H1 (cell line): ENCODE results near the gene DAPK2. TPM values are rescaled to one million over a fixed set of nuclear protein-coding genes. Genes with fewer than 3 reads are reported as not detected.

Source experiments
- CTCF ChIA-PET: fragments of 300-600 bp; sonication (Branson Sonifier 250); formaldehyde crosslinking; loops from one replicate; lab custom pipeline; 2021; ENCODE audit not compliant: partially characterized antibody; lab: Charles Lee
- POLR2A ChIA-PET: fragments of 300-600 bp; sonication (Branson Sonifier 250); formaldehyde crosslinking; loops from one replicate; lab custom pipeline; 2021; ENCODE audit warnings: inconsistent platforms; ENCODE audit not compliant: partially characterized antibody; lab: Charles Lee
- DNase-seq, 2 experiments: peaks; one replicate each; pipeline versions ENCODE4 v3.0.0 to v3.0.0-alpha.2; 2010 to 2022; ENCODE audit warnings: low spot score in 2 of 2, low read depth in 1 of 2, mixed read lengths in 1 of 2
- FAIRE-seq: peaks from 2 replicates; lab custom pipeline; 2011; peaks lifted over from hg19 to GRCh38; lab: Jason Lieb, UNC
- H2AFZ ChIP-seq: 2 replicates; pipeline ENCODE4 v1.8.1; 2012; ENCODE audit warnings: low read length, inconsistent platforms
- H2AK5ac ChIP-seq: 2 replicates; pipeline ENCODE4 v1.6.1; 2013; ENCODE audit warnings: low read depth, low read length
- H2BK120ac ChIP-seq: replicated peaks from 2 replicates; pipeline ENCODE3; 2013; ENCODE audit warnings: low read depth, low read length, inconsistent platforms
- H2BK12ac ChIP-seq: 2 replicates; pipeline ENCODE4 v1.6.1; 2013; ENCODE audit warnings: low read depth, low read length
- H2BK15ac ChIP-seq: 2 replicates; pipeline ENCODE4 v1.6.1; 2013; ENCODE audit warnings: low read length
- H2BK20ac ChIP-seq: 2 replicates; pipeline ENCODE4 v1.6.1; 2013; ENCODE audit warnings: low read length
- H2BK5ac ChIP-seq: 2 replicates; pipeline ENCODE4 v1.6.1; 2013; ENCODE audit warnings: low read depth, low read length
- H3K14ac ChIP-seq: 2 replicates; pipeline ENCODE4 v1.6.1; 2013; ENCODE audit warnings: inconsistent platforms; ENCODE audit not compliant: insufficient read length
- H3K18ac ChIP-seq: 2 replicates; pipeline ENCODE4 v1.6.1; 2013; ENCODE audit warnings: low read length; ENCODE audit errors: extremely low read depth
- H3K23ac ChIP-seq: 2 replicates; pipeline ENCODE4 v1.6.1; 2013; ENCODE audit warnings: inconsistent platforms; ENCODE audit not compliant: insufficient read length
- H3K23me2 ChIP-seq: 2 replicates; pipeline ENCODE4 v1.6.1; 2013; ENCODE audit warnings: low read depth, low read length
- H3K27ac ChIP-seq: 2 replicates; pipeline ENCODE4 v1.6.1; 2011; ENCODE audit warnings: low read depth, low read length, inconsistent platforms
- H3K27me3 ChIP-seq, 4 experiments: replicated peaks in 1 of 4; 1 replicate in 1 of 4; 2 replicates in 3 of 4; pipeline versions ENCODE4 v1.6.1 to v1.8.1; 2011 to 2013; ENCODE audit warnings: low read length in 3 of 4, mild to moderate bottlenecking in 3 of 4, inconsistent platforms in 2 of 4, mixed read lengths in 2 of 4, moderate library complexity in 1 of 4; ENCODE audit not compliant: control insufficient read depth in 3 of 4, insufficient read depth in 3 of 4; ENCODE audit errors: extremely low read depth in 1 of 4
- H3K36me3 ChIP-seq, 4 experiments: 2 replicates each; pipeline versions ENCODE4 v1.6.1 to v1.8.1; 2011 to 2013; ENCODE audit warnings: mild to moderate bottlenecking in 4 of 4, low read length in 3 of 4, moderate library complexity in 2 of 4, control low read depth in 1 of 4, inconsistent platforms in 1 of 4; ENCODE audit not compliant: insufficient read depth in 4 of 4, control insufficient read depth in 2 of 4
- H3K4ac ChIP-seq: replicated peaks from 2 replicates; pipeline ENCODE3; 2013; ENCODE audit warnings: low read length, low read depth, mixed read lengths, inconsistent platforms; ENCODE audit not compliant: insufficient read length
- H3K4me1 ChIP-seq, 4 experiments: replicated peaks in 1 of 4; 1 replicate in 1 of 4; 2 replicates in 3 of 4; pipeline versions ENCODE4 v1.6.1 to v1.8.1; 2011 to 2013; ENCODE audit warnings: low read length in 3 of 4, inconsistent platforms in 2 of 4, mixed read lengths in 1 of 4; ENCODE audit not compliant: insufficient read depth in 4 of 4, control insufficient read depth in 3 of 4
- H3K4me2 ChIP-seq, 2 experiments: 2 replicates each; pipeline versions ENCODE4 v1.6.1 to v1.8.1; 2011 to 2013; ENCODE audit warnings: low read depth in 2 of 2, low read length in 2 of 2, control low read depth in 1 of 2, inconsistent platforms in 1 of 2, mild to moderate bottlenecking in 1 of 2; ENCODE audit not compliant: insufficient read depth in 1 of 2
- H3K4me3 ChIP-seq, 4 experiments: fragments of 200-600, 300-600 bp in 1 of 4; sonication (generic), shearing (Covaris generic), sonication (Bioruptor Twin) in 1 of 4; 2 replicates each; pipeline versions ENCODE4 v1.5.1 to v1.8.1; 2011 to 2016; ENCODE audit warnings: low read length in 4 of 4, low read depth in 3 of 4, control low read depth in 2 of 4, inconsistent platforms in 2 of 4, mild to moderate bottlenecking in 2 of 4, mixed read lengths in 1 of 4, moderate library complexity in 1 of 4; ENCODE audit not compliant: insufficient read depth in 2 of 4; ENCODE audit errors: extremely low read depth in 1 of 4
- H3K56ac ChIP-seq: replicated peaks from 2 replicates; pipeline ENCODE3; 2013; ENCODE audit warnings: low read depth, mild to moderate bottlenecking, mixed read lengths, low read length, inconsistent platforms; ENCODE audit not compliant: insufficient read length
- H3K79me1 ChIP-seq: 2 replicates; pipeline ENCODE4 v1.6.1; 2013; ENCODE audit warnings: low read depth, low read length, control low read depth
- H3K79me2 ChIP-seq, 2 experiments: 2 replicates each; pipeline versions ENCODE4 v1.6.1 to v1.8.1; 2012 to 2013; ENCODE audit warnings: low read length in 2 of 2, mild to moderate bottlenecking in 2 of 2, inconsistent platforms in 1 of 2; ENCODE audit not compliant: insufficient read depth in 2 of 2, control insufficient read depth in 1 of 2
- H3K9ac ChIP-seq, 4 experiments: replicated peaks in 1 of 4; 1 replicate in 1 of 4; 2 replicates in 3 of 4; pipeline versions ENCODE4 v1.6.1 to v1.8.1; 2011 to 2013; ENCODE audit warnings: low read depth in 3 of 4, low read length in 3 of 4, control low read depth in 2 of 4, mild to moderate bottlenecking in 2 of 4, moderate library complexity in 2 of 4, inconsistent platforms in 1 of 4; ENCODE audit errors: extremely low read depth in 1 of 4
- H3K9me3 ChIP-seq, 2 experiments: 2 replicates each; pipeline versions ENCODE4 v1.6.1 to v1.8.1; 2012 to 2013; ENCODE audit warnings: mild to moderate bottlenecking in 2 of 2, moderate library complexity in 2 of 2, control low read depth in 1 of 2, inconsistent platforms in 1 of 2, low read depth in 1 of 2, low read length in 1 of 2, mixed read lengths in 1 of 2; ENCODE audit not compliant: insufficient read depth in 2 of 2
- H4K20me1 ChIP-seq, 2 experiments: replicated peaks in 1 of 2; 2 replicates each; pipeline versions ENCODE3 to v1.8.1; 2011 to 2013; ENCODE audit warnings: inconsistent platforms in 2 of 2, low read length in 2 of 2, mild to moderate bottlenecking in 1 of 2; ENCODE audit not compliant: insufficient read depth in 2 of 2, control insufficient read depth in 1 of 2
- H4K5ac ChIP-seq: 2 replicates; pipeline ENCODE4 v1.6.1; 2013; ENCODE audit warnings: low read length, low read depth, mixed read lengths, inconsistent platforms; ENCODE audit not compliant: insufficient read length
- H4K8ac ChIP-seq: 2 replicates; pipeline ENCODE4 v1.8.0; 2013; ENCODE audit warnings: mild to moderate bottlenecking, moderate library complexity, low read length, inconsistent platforms; ENCODE audit not compliant: insufficient read depth; ENCODE audit errors: extremely low read depth
- H4K91ac ChIP-seq: replicated peaks from 2 replicates; pipeline ENCODE3; 2013; ENCODE audit warnings: low read length, mixed read lengths, inconsistent platforms; ENCODE audit not compliant: insufficient read length
- BACH1 ChIP-seq: IDR thresholded peaks from 2 replicates; pipeline ENCODE4 v1.6.1; 2012; ENCODE audit warnings: low read length, improper control_type of control experiment
- CREB1 ChIP-seq: IDR thresholded peaks from 2 replicates; pipeline ENCODE4 v1.6.1; 2012; ENCODE audit warnings: inconsistent platforms
- CTBP2 ChIP-seq: IDR thresholded peaks from 2 replicates; pipeline ENCODE4 v1.7.0; 2011; ENCODE audit warnings: borderline replicate concordance, mild to moderate bottlenecking, moderate library complexity, mixed read lengths, low read length; ENCODE audit not compliant: insufficient read depth, insufficient read length
- GTF2F1 ChIP-seq: IDR thresholded peaks from 2 replicates; pipeline ENCODE4 v1.6.1; 2012; ENCODE audit warnings: low read depth, low read length, improper control_type of control experiment, borderline replicate concordance
- PHF8 ChIP-seq: fragments of 200-600 bp; sonication (generic); conservative IDR thresholded peaks from 2 replicates; pipeline ENCODE4 v1.7.1; 2012; ENCODE audit warnings: low read depth, mild to moderate bottlenecking, inconsistent platforms, low read length, moderate library complexity
- RBBP5 ChIP-seq: IDR thresholded peaks from 2 replicates; pipeline ENCODE4 v1.7.1; 2012; ENCODE audit warnings: low read depth, mild to moderate bottlenecking, inconsistent platforms, low read length, moderate library complexity, borderline replicate concordance
- SP2 ChIP-seq: IDR thresholded peaks from 2 replicates; pipeline ENCODE4 v1.6.1; 2012; ENCODE audit warnings: mild to moderate bottlenecking, low read length, inconsistent platforms
- SP4 ChIP-seq: IDR thresholded peaks from 2 replicates; pipeline ENCODE4 v1.6.1; 2012; ENCODE audit warnings: low read length, inconsistent platforms
- SUZ12 ChIP-seq: fragments of 200-600 bp; sonication (generic); IDR thresholded peaks from 2 replicates; pipeline ENCODE4 v1.6.1; 2012; ENCODE audit warnings: mild to moderate bottlenecking, inconsistent platforms, low read length, moderate library complexity, mixed read lengths
- TAF1 ChIP-seq: IDR thresholded peaks from 2 replicates; pipeline ENCODE4 v1.6.1; 2011; ENCODE audit warnings: mild to moderate bottlenecking, low read depth, low read length
- TEAD4 ChIP-seq: IDR thresholded peaks from 2 replicates; pipeline ENCODE4 v1.6.1; 2012; ENCODE audit warnings: low read depth, low read length, inconsistent platforms, mixed read lengths
- WGBS, 2 experiments: shearing (Covaris generic) in 1 of 2; methylation state at CpG; one replicate each; pipeline versions ENCODE4 v1.1.6 to v1.1.7; 2013 to 2015; ENCODE audit warnings: low lambda C conversion rate in 2 of 2, mixed read lengths in 2 of 2, inconsistent platforms in 1 of 2, low coverage in 1 of 2, missing lambda C conversion rate in 1 of 2; ENCODE audit not compliant: insufficient replicate concordance in 2 of 2, insufficient coverage in 1 of 2, insufficient read length in 1 of 2; ENCODE audit errors: extremely low coverage in 1 of 2, missing lambda C conversion rate in 1 of 2; 5-methylcytosine and 5-hydroxymethylcytosine counted together
- polyA plus RNA-seq, 7 experiments: library from polyadenylated mRNA; depleted of rRNA in 3 of 7; stranded (reverse) in 5 of 7; unstranded in 2 of 7; fragments of >200 nt in 5 of 7; fragments of 200-250 nt in 2 of 7; gene quantifications; 1 replicate in 5 of 7; 2 replicates in 1 of 7; 4 replicates in 1 of 7; pipeline versions ENCODE4 v1.2.1 to v1.2.3, GENCODE V29; 2011 to 2013; ENCODE audit warnings: missing spikeins in 2 of 7, mixed read lengths in 2 of 7
- total RNA-seq: library from RNA; stranded (reverse); fragmentation: NEBNext Ultra II Directional; extraction: Animal tissue kit (Norgen Biotek cat#: 25700); gene quantifications from 2 replicates; pipeline ENCODE4 v1.2.1, GENCODE V29; 2021
- TF ChIP-seq, protein P1 (sequence below): IDR thresholded peaks from 2 replicates; pipeline ENCODE4 v1.6.1; 2012; ENCODE audit warnings: inconsistent platforms

Gene DAPK2
- total and polyA plus RNA-seq, 2 of the 8 experiments (the other 6 are each of a cell fraction or from before 2014, with no cell fraction given) = 1.8 to 2.9 TPM

- POLR2A ChIA-PET = interaction anchor here (0.8 kb wide), 1 partner anchor 49 kb away, joined by 3 read pairs; no protein-coding TSS in a partner anchor
- H3K36me3 ChIP-seq = no peaks in the 10 kb centered on the region
- TF ChIP-seq BACH1 (no peak), PHF8 (no peak), TEAD4 (no peak), RBBP5 (no peak), GTF2F1 (no peak), SP2 (no peak), SP4 (no peak), TAF1 (no peak), SUZ12 (no peak), CREB1 (no peak), CTBP2 (no peak)
- TF ChIP-seq, protein P1, sequence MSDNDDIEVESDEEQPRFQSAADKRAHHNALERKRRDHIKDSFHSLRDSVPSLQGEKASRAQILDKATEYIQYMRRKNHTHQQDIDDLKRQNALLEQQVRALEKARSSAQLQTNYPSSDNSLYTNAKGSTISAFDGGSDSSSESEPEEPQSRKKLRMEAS = no peak
Measured at GRCh38 chr15:64044300-64045100, 1.8 kb downstream of the DAPK2 start.

More at GRCh38 chr15:64044300-64045100, 1.8 kb downstream of the DAPK2 start:
- CTCF ChIA-PET = interaction anchor here (0.9 to 9.6 kb wide), 10 partner anchors 8 to 435 kb away, joined by 3 to 82 read pairs (median 8); no protein-coding TSS in a partner anchor
- Histone ChIP-seq H3K14ac (no peak overlapping the region), H3K23ac (no peak overlapping the region), H3K9ac (no peak overlapping the region), H2BK120ac (no peak overlapping the region), H3K4me3 (no peak overlapping the region), H3K9me3 (no peaks in the 10 kb centered on the region), H3K56ac (no peak overlapping the region), H3K23me2 (peaks cover 7% of the 10 kb centered on the region; the same call in 1 of the 2 replicates), H2BK20ac (no peak overlapping the region), H3K18ac (no peak overlapping the region), H2BK5ac (no peak overlapping the region), H2AK5ac (no peak overlapping the region), H3K79me1 (no peaks in the 10 kb centered on the region), H3K4ac (no peak overlapping the region), H2BK15ac (no peak overlapping the region), H2AFZ (no peak overlapping the region), H2BK12ac (no peak overlapping the region), H3K79me2 (no peaks in the 10 kb centered on the region), H3K27me3 (peaks cover 3 to 31% (median 19%) of the 10 kb centered on the region in 4 experiments; a peak in 6 of 7 replicates), H4K5ac (no peak overlapping the region), H3K27ac (no peak overlapping the region), H4K91ac (no peak overlapping the region), H4K20me1 (no peaks in the 10 kb centered on the region), H3K4me2 (no peak overlapping the region; a peak in 1 of 4 replicates), H4K8ac (no peak overlapping the region), H3K4me1 (peaks cover 0 to 10% (median 3%) of the 10 kb centered on the region in 4 experiments; a peak in 4 of 7 replicates)
- no peak for FAIRE-seq
- 82% methylated on average over 7 of the region's 7 CpGs; no CpG with 5 or more reads in 1 of the 2 experiments for WGBS, 2 experiments
- DNase-seq = no peak
